Psoas muscle (tissue), 8 donors: ENCODE measurements around the gene PKD1. TPM values are rescaled to one million over a fixed set of nuclear protein-coding genes. Genes with fewer than 3 reads are reported as not detected.
"Not testable (repeated sequence)": the region's sequence is repeated elsewhere in the genome, so short reads cannot be mapped to it uniquely, and the experiment has no call there.

Experiments
- ATAC-seq, 4 donors: fragments of 200-7000 bp; cut with Tn5 transposase; one replicate each; pipeline ENCODE4 v1.9.1; 2020; ENCODE audit warnings: moderate library complexity in 3 of 4, mild to moderate bottlenecking in 2 of 4
- DNase-seq, 2 donors: peaks; one replicate each; pipeline ENCODE4 v3.0.0-alpha.2; 2020
- H3K27ac ChIP-seq: fragments of 200-600 bp; one replicate; pipeline ENCODE4 v1.8.0; 2022
- H3K27me3 ChIP-seq, 3 donors: fragments of 200-600 bp in 1 of 3; one replicate each; pipeline versions ENCODE4 v1.6.1 to v1.8.0; 2013 to 2022; ENCODE audit warnings: low read length in 2 of 3, mild to moderate bottlenecking in 2 of 3, moderate library complexity in 1 of 3; ENCODE audit not compliant: insufficient read depth in 3 of 3
- H3K36me3 ChIP-seq, 2 donors: fragments of 200-600 bp in 1 of 2; one replicate each; pipeline versions ENCODE4 v1.6.1 to v1.8.0; 2013 to 2022; ENCODE audit warnings: low read depth in 1 of 2, mild to moderate bottlenecking in 1 of 2, moderate library complexity in 1 of 2; ENCODE audit not compliant: insufficient read depth in 1 of 2
- H3K4me1 ChIP-seq: fragments of 200-600 bp; one replicate; pipeline ENCODE4 v1.8.0; 2022
- H3K4me3 ChIP-seq: fragments of 200-600 bp; one replicate; pipeline ENCODE4 v1.8.0; 2022; ENCODE audit warnings: mild to moderate bottlenecking
- H3K9me3 ChIP-seq: fragments of 200-600 bp; one replicate; pipeline ENCODE4 v1.8.0; 2022
- WGBS, 3 donors: extraction: QIAGEN DNeasy Blood & Tissue Kit; methylation state at CpG; one replicate each; pipeline versions ENCODE4 v1.1.6 to v1.1.7; 2013; 5-methylcytosine and 5-hydroxymethylcytosine counted together
- intact Hi-C, 2 donors: fragments of 100-400 bp; cut with DNase I; formaldehyde crosslinking; loops; one replicate each; pipeline versions ENCODE4 v1.11.0 to v1.14.2; 2022
- polyA plus RNA-seq, 3 donors: library from polyadenylated mRNA; stranded (reverse); fragments of 200-250 nt; gene quantifications; one replicate each; pipeline ENCODE4 v1.2.3, GENCODE V29; 2013
- total RNA-seq, 4 donors: library from RNA; stranded (reverse); fragmentation: NEBNext Ultra II Directional in 2 of 4; extraction: Animal tissue kit (Norgen Biotek cat#: 25700) in 2 of 4; gene quantifications; one replicate each; pipeline versions ENCODE4 v1.2.1 to v1.2.4, GENCODE V29; 2021 to 2023
- donor health status: healthy with polysubstance abuse.
- donor health status: DM: no; HTN: no; CAD: no; lungs with moderate emphysema.
- donor health status: Bipolar disorder and iron deficiency.
- donor health status: healthy.
- donor health status: DM: yes; HTN: yes; CAD: no.
- donor health status: DM: no; HTN: no; CAD: no.
- donor health status: DM: no; HTN: no; CAD: no.
- donor health status: DM: yes; HTN: yes; CAD: no.

The PKD1 gene
- total and polyA plus RNA-seq, 7 donors = 33.9 to 123 (median 74.1) TPM

DNA sequence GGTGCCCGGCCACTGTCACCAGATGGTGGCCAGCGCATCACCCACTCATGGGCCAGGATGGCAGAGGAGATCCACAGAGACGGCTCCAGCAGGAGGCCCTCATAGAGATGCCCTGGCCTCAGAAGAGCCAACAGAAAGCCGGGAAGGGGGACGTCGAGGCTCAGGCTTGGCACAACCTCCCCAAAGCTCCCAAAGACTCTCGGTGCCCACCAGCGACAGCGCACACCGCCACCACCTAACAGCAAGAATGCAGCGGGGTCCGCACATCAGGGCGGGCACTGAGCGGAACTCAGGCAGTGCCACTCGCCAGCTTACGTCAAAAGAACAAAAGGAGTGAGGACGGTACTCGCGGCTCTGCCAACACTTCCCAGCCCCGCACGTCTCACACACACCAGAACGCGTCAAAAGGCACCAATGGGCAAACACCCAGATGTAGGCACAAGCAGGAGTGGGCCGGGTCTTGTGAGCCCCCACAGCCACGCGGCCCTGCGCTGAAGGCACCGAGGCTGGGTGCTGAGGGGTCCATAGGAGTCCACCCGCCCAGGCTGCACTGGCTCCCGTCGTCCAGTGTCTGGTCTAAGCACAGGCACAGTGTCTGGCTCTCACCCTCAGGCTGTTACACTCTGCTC, 8.7 kb downstream of the PKD1 start:
- peak; percentile 41 to 63 for DNase-seq
- H3K27me3 ChIP-seq, H3K9me3 ChIP-seq, intact Hi-C loops, ATAC-seq, H3K36me3 ChIP-seq: not testable (repeated sequence)
- Histone ChIP-seq H3K4me3 (peak overlapping the region; percentile 62), H3K4me1 (peaks cover 63% of the 10 kb centered on the region), H3K27ac (peak overlapping the region; percentile 99)
- WGBS, 3 donors = 31 to 37% (median 33%) methylated on average over 26 to 31 of the region's 31 CpGs

DNA sequence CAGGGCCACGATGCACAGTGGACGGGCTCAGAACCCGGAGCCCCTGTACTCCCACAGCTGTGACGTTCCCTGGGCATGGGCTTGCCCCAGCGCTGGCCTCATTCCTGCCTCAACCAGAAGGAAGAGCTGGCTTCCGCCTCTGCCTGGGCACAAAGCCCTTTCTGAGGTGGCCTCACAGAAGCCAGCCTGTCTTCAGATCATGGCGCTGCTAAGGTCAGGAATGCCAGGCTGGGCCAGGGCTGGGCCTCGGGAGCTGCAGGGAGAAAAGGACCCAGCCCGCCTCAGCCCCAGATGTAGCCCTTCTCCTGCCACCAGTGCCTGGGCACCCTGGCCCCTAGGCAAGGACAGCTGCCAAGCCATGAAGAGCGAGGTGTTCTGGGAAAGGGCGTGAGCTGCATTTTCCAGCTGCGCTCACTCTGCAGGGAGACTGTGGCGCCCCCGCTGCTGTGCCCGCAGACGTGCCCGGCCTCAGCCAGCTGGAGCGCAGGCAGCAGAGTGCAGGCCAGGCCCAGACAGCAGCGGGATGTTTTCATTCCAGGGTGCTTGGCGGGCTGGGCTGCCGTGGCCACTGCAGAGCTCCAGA, 9.4 kb downstream of the PKD1 start:
- H3K27me3 ChIP-seq, H3K36me3 ChIP-seq, H3K9me3 ChIP-seq, intact Hi-C loops: not testable (repeated sequence)
- Histone ChIP-seq H3K27ac (peak overlapping the region; percentile 99), H3K4me3 (peak overlapping the region; percentile 62), H3K4me1 (peaks cover 70% of the 10 kb centered on the region)
- 14 to 29% (median 24%) methylated on average over 18 to 21 of the region's 21 CpGs for WGBS, 3 donors
- ATAC-seq (peak; percentile 12 to 47 (median 22)), DNase-seq (peak; percentile 51 to 74)

DNA sequence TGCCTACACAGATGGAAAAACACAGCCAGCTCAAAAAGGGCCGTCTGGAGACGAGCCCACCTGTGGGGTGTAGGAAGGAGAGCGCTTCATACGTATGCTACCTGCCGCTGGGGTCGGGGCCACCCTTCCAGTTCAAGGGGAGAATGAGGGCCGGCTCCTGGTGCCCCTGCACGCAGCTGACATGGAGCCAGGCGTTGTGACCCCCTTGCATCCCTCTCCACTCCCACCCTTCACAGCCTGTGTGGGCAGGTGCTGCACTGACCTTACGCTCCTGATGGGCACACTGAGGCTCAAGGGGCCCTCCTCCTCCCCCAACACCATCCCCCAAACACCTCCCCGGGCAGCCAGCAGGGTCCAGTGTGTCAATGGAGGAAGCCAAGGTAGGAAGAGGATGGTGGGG, 10.1 kb downstream of the PKD1 start:
- intact Hi-C loops, ATAC-seq, H3K9me3 ChIP-seq, H3K36me3 ChIP-seq, H3K27me3 ChIP-seq: not testable (repeated sequence)
- peak overlapping the region; percentile 62 for H3K4me3 ChIP-seq
- H3K4me1 ChIP-seq = peaks cover 70% of the 10 kb centered on the region
- H3K27ac ChIP-seq = peak overlapping the region; percentile 99
- 21 to 27% (median 23%) methylated on average over 10 to 11 of the region's 11 CpGs for WGBS, 3 donors
- peak in 1 of 2 donors; percentile 15 for DNase-seq

DNA sequence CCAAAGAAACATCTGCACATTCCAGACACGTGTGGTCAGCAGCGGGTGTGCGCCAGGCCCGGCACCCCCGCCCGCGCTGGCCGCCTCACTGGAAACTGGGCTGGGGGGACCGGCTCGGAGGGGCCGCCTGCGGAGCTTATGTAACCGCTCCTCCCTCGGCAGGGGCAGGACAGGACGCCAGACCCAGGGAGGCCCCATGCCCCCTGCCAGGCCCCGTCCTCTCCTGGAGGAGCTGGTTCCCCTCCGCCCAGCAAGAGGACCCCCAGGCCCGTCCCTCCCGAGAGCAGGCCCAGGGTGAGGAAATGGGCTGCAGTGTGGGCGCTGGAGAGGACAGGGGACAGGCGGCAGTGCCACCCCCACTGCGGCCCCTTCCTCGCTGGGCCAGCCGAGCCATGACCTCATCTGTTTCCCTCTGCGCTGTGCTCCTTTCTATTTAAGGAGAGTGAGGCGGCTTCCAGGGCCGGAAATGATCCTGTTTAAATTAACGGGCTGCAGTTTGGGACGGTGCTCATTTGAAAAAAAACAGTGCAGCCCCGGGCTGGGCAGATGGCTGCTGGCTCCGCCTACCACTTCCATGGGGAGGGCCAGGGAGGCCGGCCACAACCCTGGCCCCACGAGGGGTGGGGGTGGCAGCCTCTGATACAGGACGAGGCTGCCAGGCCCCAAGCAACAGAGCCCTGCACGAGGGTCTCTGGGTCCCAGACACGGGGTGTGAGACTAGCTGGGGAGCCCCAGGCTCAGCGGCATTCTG, 10.8 kb downstream of the PKD1 start:
- Histone ChIP-seq H3K4me1 (peaks cover 63% of the 10 kb centered on the region), H3K27ac (peak overlapping the region; percentile 99), H3K4me3 (peak overlapping the region; percentile 62)
- H3K36me3 ChIP-seq, H3K27me3 ChIP-seq, intact Hi-C loops, H3K9me3 ChIP-seq: not testable (repeated sequence)
- WGBS, 3 donors = 2 to 3% (median 2%) methylated on average over 28 to 37 of the region's 37 CpGs
- ATAC-seq (peak; percentile 45 to 62 (median 57)), DNase-seq (peak; percentile 72 to 84)

DNA sequence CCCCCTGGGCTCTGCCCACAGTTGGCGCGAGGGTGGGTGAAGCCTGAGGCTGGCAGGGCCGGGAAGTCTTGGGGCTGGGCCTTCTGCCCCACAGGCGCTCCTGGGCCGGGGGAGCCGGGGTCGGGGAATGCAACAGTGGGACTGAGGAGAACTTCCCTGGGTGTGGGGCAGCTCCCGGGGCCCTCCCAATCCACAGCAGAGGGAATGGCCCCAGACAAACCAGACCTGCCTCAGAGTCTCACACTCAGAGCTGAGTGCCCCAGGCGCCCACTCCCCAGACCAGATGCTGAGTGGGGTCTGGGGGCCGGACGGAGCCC, 11.4 kb downstream of the PKD1 start:
- DNase-seq, intact Hi-C loops, H3K27me3 ChIP-seq, H3K36me3 ChIP-seq, H3K9me3 ChIP-seq: not testable (repeated sequence)
- peak overlapping the region; percentile 99 for H3K27ac ChIP-seq
- H3K4me1 ChIP-seq = peaks cover 63% of the 10 kb centered on the region
- ATAC-seq = peak; percentile 2 to 19 (median 10)
- peak overlapping the region; percentile 62 for H3K4me3 ChIP-seq
- 7 to 10% (median 9%) methylated on average over 11 of the region's 11 CpGs for WGBS, 3 donors

DNA sequence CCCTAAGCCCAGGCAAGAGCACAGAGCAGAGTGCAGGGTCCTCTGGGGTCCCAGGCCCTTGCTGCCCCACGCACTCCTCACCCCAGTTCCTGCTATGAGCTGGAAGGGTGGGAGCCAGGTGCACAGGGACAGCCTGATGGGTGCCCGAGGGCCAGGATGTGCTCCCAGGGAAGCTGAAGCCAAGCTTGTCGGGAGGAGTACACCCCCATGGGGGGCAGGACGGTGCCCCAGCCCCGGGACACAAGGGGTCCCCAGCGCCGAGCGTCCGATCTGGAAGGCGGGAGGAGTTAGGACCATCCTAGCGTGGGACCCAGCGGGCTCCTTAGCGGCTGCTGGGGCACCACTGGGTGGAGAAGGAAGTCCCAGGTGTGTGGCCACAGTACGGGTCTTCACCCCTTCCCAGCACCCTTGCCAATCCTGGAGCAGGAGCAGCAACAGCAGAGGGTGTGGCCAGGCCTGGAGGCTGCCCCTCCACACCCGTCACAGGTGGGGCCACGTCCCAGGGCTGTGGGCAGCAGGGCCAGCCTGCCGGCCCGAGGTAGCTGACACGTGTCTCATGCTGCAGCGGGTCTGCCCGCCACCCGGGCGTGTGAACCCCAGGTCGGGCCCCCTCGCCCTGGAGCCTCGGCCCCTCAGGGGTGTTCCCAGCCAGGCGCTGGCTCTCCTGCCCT, 11.9 kb downstream of the PKD1 start:
- H3K9me3 ChIP-seq, intact Hi-C loops, H3K27me3 ChIP-seq, H3K36me3 ChIP-seq, DNase-seq: not testable (repeated sequence)
- WGBS, 3 donors = 17 to 49% (median 20%) methylated on average over 14 to 25 of the region's 27 CpGs
- peak; percentile 12 to 42 (median 24) for ATAC-seq
- Histone ChIP-seq H3K4me1 (peaks cover 63% of the 10 kb centered on the region), H3K27ac (peak overlapping the region; percentile 99), H3K4me3 (peak overlapping the region; percentile 62)

DNA sequence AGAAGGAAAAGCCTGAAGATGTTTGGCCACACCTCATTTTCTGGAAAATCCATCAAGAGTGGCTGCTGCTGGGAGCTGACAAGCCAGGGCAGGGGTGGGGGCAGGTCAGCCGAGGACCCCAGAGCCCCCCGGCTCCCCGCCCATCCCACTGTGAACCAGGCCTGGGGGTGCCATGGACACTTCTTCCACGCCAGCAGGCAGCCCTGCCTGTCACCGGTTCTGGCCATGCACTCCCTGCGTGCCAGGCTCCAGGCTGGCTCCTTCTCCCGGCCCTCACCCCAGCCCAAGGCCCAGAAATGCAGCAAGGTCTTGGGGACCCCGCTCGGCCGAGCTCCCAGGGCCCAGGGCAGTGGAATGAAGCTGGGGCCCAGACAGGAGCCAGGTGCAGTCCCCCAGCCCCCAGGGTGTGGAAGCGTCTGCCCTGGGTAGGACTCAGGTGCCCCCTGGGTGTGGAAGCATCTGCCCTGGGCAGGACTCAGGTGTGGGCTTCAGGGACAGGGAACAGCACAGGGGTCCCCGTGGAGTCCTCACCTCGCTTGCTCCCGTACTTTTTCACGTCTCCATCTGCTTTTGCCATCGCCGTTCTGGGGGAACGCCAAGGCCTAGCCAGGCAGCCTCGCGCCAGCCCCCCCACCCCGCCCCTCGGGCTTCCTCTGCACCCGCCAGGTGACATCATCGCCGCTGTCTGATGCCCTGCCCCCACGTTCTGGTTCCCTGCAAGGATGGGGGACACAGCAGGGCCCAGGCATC, 12.6 kb downstream of the PKD1 start:
- intact Hi-C loops, H3K9me3 ChIP-seq, H3K27me3 ChIP-seq, H3K36me3 ChIP-seq: not testable (repeated sequence)
- Histone ChIP-seq H3K4me1 (peaks cover 57% of the 10 kb centered on the region), H3K27ac (peak overlapping the region; percentile 99), H3K4me3 (peak overlapping the region; percentile 62)
- WGBS, 3 donors = 17 to 29% (median 18%) methylated on average over 13 to 19 of the region's 26 CpGs
- ATAC-seq = peak in 3 of 4 donors; percentile 25 to 58 (median 35)
- peak in 1 of 2 donors; percentile 79 for DNase-seq
